Thyroid gland (tissue), 4 donors: ENCODE results near the gene GNB2.

ENCODE experiments used
- POLR2A ChIP-seq, 2 donors: fragments of 450-650 bp; IDR thresholded peaks; one replicate each; pipeline ENCODE4 v1.6.1; 2017; ENCODE audit warnings: antibody characterized with exemption in 2 of 2, mild to moderate bottlenecking in 2 of 2, moderate library complexity in 1 of 2
- TF ChIP-seq, protein P1 (sequence below), 6 experiments: fragments of 200-600 bp in 3 of 6; fragments of 450-650 bp in 3 of 6; sonication (generic) in 3 of 6; IDR thresholded peaks; one replicate each; pipeline ENCODE4 v1.5.1; 2016 to 2019; ENCODE audit warnings: antibody characterized with exemption in 6 of 6, mild to moderate bottlenecking in 2 of 6, inconsistent platforms in 1 of 6, moderate library complexity in 1 of 6

DNA sequence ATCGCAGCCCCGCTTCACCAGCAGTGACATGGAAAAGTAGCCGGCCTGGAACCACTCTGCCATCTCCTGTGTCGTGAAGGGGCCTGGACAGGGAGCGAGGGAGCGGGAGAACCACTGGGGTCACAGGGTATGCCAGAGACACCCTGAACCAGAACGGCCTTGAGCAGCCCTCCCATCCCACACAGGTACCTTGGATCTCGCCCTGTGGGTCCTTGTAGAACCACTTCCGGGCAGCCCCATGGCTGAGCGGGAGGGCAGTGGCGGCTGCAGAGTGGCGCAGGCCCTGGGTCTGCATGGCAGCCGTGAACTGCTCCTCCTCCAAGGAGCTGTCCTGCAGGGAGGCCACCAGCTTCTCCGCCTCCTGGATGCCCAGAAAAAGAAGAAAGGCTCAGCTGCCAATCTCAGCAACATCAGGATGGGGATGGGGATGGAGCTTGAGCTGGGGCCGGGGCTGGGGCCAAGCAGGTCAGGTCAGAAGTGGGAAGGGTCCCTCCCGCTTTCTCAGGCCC, 11.0 kb downstream of the GNB2 start:
- TF ChIP-seq, protein P1, sequence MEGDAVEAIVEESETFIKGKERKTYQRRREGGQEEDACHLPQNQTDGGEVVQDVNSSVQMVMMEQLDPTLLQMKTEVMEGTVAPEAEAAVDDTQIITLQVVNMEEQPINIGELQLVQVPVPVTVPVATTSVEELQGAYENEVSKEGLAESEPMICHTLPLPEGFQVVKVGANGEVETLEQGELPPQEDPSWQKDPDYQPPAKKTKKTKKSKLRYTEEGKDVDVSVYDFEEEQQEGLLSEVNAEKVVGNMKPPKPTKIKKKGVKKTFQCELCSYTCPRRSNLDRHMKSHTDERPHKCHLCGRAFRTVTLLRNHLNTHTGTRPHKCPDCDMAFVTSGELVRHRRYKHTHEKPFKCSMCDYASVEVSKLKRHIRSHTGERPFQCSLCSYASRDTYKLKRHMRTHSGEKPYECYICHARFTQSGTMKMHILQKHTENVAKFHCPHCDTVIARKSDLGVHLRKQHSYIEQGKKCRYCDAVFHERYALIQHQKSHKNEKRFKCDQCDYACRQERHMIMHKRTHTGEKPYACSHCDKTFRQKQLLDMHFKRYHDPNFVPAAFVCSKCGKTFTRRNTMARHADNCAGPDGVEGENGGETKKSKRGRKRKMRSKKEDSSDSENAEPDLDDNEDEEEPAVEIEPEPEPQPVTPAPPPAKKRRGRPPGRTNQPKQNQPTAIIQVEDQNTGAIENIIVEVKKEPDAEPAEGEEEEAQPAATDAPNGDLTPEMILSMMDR (IDR thresholded peaks at IDR 0.05), result no peak
- TF ChIP-seq POLR2A (IDR thresholded peaks at IDR 0.05), result no peak
